H9 (cell line): ENCODE results near the gene DPH3. TPM values are rescaled to one million over a fixed set of nuclear protein-coding genes. Genes with fewer than 3 reads are reported as not detected.

Experiments
- DNase-seq: peaks from one replicate; pipeline ENCODE4 v3.0.0-alpha.2; 2017
- H2AFZ ChIP-seq: one replicate; pipeline ENCODE4 v1.6.1; 2013; ENCODE audit warnings: mild to moderate bottlenecking, low read length, control low read depth, moderate library complexity
- H2AK5ac ChIP-seq: 2 replicates; pipeline ENCODE4 v1.6.1; 2013; ENCODE audit warnings: low read length, control low read depth, mixed read lengths; ENCODE audit not compliant: insufficient read length
- H2BK120ac ChIP-seq: one replicate; pipeline ENCODE4 v1.6.1; 2013; ENCODE audit warnings: low read depth, mild to moderate bottlenecking, low read length, control low read depth, inconsistent platforms; ENCODE audit not compliant: poor library complexity, severe bottlenecking
- H2BK12ac ChIP-seq: 2 replicates; pipeline ENCODE4 v1.6.1; 2013; ENCODE audit warnings: low read length, control low read depth, mixed read lengths, low read depth; ENCODE audit not compliant: insufficient read length
- H2BK15ac ChIP-seq: 2 replicates; pipeline ENCODE4 v1.6.1; 2013; ENCODE audit warnings: low read depth, low read length, control low read depth
- H2BK20ac ChIP-seq: one replicate; pipeline ENCODE4 v1.6.1; 2013; ENCODE audit warnings: low read depth, mild to moderate bottlenecking, low read length, control low read depth, inconsistent platforms; ENCODE audit not compliant: poor library complexity, severe bottlenecking
- H2BK5ac ChIP-seq: 2 replicates; pipeline ENCODE4 v1.6.1; 2013; ENCODE audit warnings: low read length, control low read depth, mixed read lengths; ENCODE audit not compliant: insufficient read length
- H3K14ac ChIP-seq: 2 replicates; pipeline ENCODE4 v1.6.1; 2013; ENCODE audit warnings: low read length, control low read depth; ENCODE audit not compliant: insufficient read depth
- H3K18ac ChIP-seq: 2 replicates; pipeline ENCODE4 v1.6.1; 2013; ENCODE audit warnings: low read depth, mild to moderate bottlenecking, mixed read lengths, low read length, control low read depth; ENCODE audit not compliant: insufficient read length
- H3K23ac ChIP-seq: 2 replicates; pipeline ENCODE4 v1.6.1; 2013; ENCODE audit warnings: low read length, control low read depth, mixed read lengths, low read depth; ENCODE audit not compliant: insufficient read length
- H3K23me2 ChIP-seq: 2 replicates; pipeline ENCODE4 v1.6.1; 2013; ENCODE audit warnings: low read depth, mild to moderate bottlenecking, mixed read lengths, low read length, control low read depth; ENCODE audit not compliant: insufficient read length, poor library complexity, severe bottlenecking
- H3K27ac ChIP-seq: 2 replicates; pipeline ENCODE4 v1.5.1; 2013; ENCODE audit warnings: low read length, control low read depth, mixed read lengths, low read depth; ENCODE audit not compliant: insufficient read length
- H3K27me3 ChIP-seq: 2 replicates; pipeline ENCODE4 v1.6.1; 2013; ENCODE audit warnings: low read length, control low read depth, inconsistent platforms; ENCODE audit not compliant: insufficient read depth
- H3K4ac ChIP-seq: 2 replicates; pipeline ENCODE4 v1.6.1; 2013; ENCODE audit warnings: low read depth, mild to moderate bottlenecking, control low read depth, inconsistent platforms, low read length, moderate library complexity
- H3K4me1 ChIP-seq: 2 replicates; pipeline ENCODE4 v1.6.1; 2013; ENCODE audit warnings: low read length, control low read depth, inconsistent platforms; ENCODE audit not compliant: insufficient read depth
- H3K4me2 ChIP-seq: 2 replicates; pipeline ENCODE4 v1.6.1; 2013; ENCODE audit warnings: low read length, control low read depth, mixed read lengths; ENCODE audit not compliant: insufficient read length, insufficient read depth
- H3K56ac ChIP-seq: 2 replicates; pipeline ENCODE4 v1.6.1; 2013; ENCODE audit warnings: low read depth, mild to moderate bottlenecking, mixed read lengths, low read length, control low read depth; ENCODE audit not compliant: insufficient read length
- H3K79me1 ChIP-seq: 2 replicates; pipeline ENCODE4 v1.6.1; 2013; ENCODE audit warnings: low read depth, mild to moderate bottlenecking, moderate library complexity, low read length, control low read depth, inconsistent platforms; ENCODE audit not compliant: insufficient read depth, poor library complexity, severe bottlenecking
- H3K79me2 ChIP-seq: 2 replicates; pipeline ENCODE4 v1.6.1; 2013; ENCODE audit warnings: low read length, control low read depth, inconsistent platforms; ENCODE audit not compliant: insufficient read depth
- H3K9ac ChIP-seq: 2 replicates; pipeline ENCODE4 v1.6.1; 2013; ENCODE audit warnings: low read length, control low read depth, mixed read lengths; ENCODE audit not compliant: insufficient read length; ENCODE audit errors: extremely low read depth
- H3K9me3 ChIP-seq: one replicate; pipeline ENCODE4 v1.6.1; 2013; ENCODE audit warnings: low read depth, low read length, inconsistent platforms; ENCODE audit not compliant: control insufficient read depth
- H3T11ph ChIP-seq: one replicate; pipeline ENCODE4 v1.6.1; 2013; ENCODE audit warnings: mild to moderate bottlenecking, low read length, control low read depth, inconsistent platforms
- H4K20me1 ChIP-seq: one replicate; pipeline ENCODE4 v1.6.1; 2013; ENCODE audit not compliant: control insufficient read depth, insufficient read length, insufficient read depth
- H4K5ac ChIP-seq: 2 replicates; pipeline ENCODE4 v1.6.1; 2013; ENCODE audit warnings: low read depth, mild to moderate bottlenecking, mixed read lengths, low read length, control low read depth; ENCODE audit not compliant: insufficient read length
- H4K8ac ChIP-seq: replicated peaks from 2 replicates; pipeline ENCODE4 v1.6.1; 2013; ENCODE audit warnings: low read length, control low read depth, mixed read lengths, low read depth; ENCODE audit not compliant: insufficient read length
- H4K91ac ChIP-seq: 2 replicates; pipeline ENCODE4 v1.6.1; 2013; ENCODE audit warnings: low read depth, mild to moderate bottlenecking, moderate library complexity, mixed read lengths, low read length, control low read depth; ENCODE audit not compliant: insufficient read length
- H3K27ac Mint-ChIP-seq, 3 experiments: 2 replicates in 2 of 3; 3 replicates in 1 of 3; pipeline ENCODE4 v1.8.0; 2020 to 2021; ENCODE audit warnings: mixed read lengths in 3 of 3, mild to moderate bottlenecking in 1 of 3, moderate library complexity in 1 of 3
- H3K27me3 Mint-ChIP-seq: 2 replicates; pipeline ENCODE4 v1.8.0; 2021; ENCODE audit warnings: low read depth, mild to moderate bottlenecking, moderate library complexity, mixed read lengths
- H3K36me3 Mint-ChIP-seq, 3 experiments: 2 replicates in 2 of 3; 3 replicates in 1 of 3; pipeline ENCODE4 v1.8.0; 2020 to 2021; ENCODE audit warnings: low read depth in 3 of 3, mixed read lengths in 3 of 3; ENCODE audit not compliant: insufficient read depth in 1 of 3
- H3K4me1 Mint-ChIP-seq, 2 experiments: 2 replicates each; pipeline ENCODE4 v1.8.0; 2020; ENCODE audit warnings: mixed read lengths in 2 of 2
- H3K4me3 Mint-ChIP-seq, 2 experiments: 2 replicates in 1 of 2; 3 replicates in 1 of 2; pipeline ENCODE4 v1.8.0; 2020 to 2021; ENCODE audit warnings: mild to moderate bottlenecking in 2 of 2, mixed read lengths in 2 of 2, moderate library complexity in 1 of 2
- H3K9me3 Mint-ChIP-seq, 2 experiments: 2 replicates in 1 of 2; 3 replicates in 1 of 2; pipeline ENCODE4 v1.8.0; 2020; ENCODE audit warnings: mild to moderate bottlenecking in 2 of 2, mixed read lengths in 2 of 2, moderate library complexity in 1 of 2
- WGBS: extraction: QIAGEN DNeasy Blood & Tissue Kit; methylation state at CpG from one replicate; pipeline ENCODE4 v1.1.7; 2013; ENCODE audit warnings: missing lambda C conversion rate, low lambda C conversion rate, mixed read lengths; ENCODE audit not compliant: insufficient read length; ENCODE audit errors: extremely low coverage; 5-methylcytosine and 5-hydroxymethylcytosine counted together
- total RNA-seq: library from RNA; stranded (reverse); gene quantifications from 2 replicates; pipeline ENCODE4 v1.2.1, GENCODE V29; 2021
- TF ChIP-seq, protein P1 (sequence below): fragments of 200-600 bp; sonication (generic); conservative IDR thresholded peaks from 3 replicates; pipeline ENCODE4 v1.8.0; 2021; ENCODE audit warnings: antibody characterized with exemption, mild to moderate bottlenecking

The DPH3 gene
- total RNA-seq, 1 experiment from 2014 or later, result 36.2 TPM

DNA sequence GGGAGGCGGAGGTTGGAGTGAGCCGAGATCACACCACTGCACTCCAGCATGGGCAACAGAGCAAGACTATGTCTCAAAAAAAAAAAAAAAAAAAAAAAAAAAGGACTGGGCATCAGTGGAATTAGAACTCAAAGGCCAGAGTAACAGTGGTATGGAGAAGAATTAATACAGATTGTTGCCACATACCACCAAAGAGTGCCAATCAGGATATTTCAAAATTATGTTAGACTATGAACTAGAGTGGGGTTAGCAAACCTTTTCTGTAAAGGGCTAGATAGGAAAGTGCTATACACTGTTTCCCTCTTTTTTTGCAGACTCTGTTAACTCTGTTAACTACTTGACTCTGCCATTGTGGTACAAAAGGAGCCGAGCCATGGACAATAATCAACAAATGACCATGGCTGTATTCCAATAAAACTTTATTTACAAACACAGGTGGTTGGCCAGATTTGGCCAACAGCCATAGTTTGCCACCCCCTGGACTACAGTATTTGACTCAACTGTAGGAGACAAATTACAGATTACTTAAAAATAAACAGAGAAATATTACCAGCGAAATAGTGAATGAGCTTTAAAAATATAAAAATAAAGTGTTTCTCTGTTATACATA, 28.6 kb downstream of the DPH3 start:
- H3K14ac ChIP-seq, result no peak overlapping the region
- H3K36me3 Mint-ChIP-seq, result no peaks in the 10 kb centered on the region
- H3K27ac Mint-ChIP-seq, result no peak overlapping the region

More for the DNA sequence above, 28.6 kb downstream of the DPH3 start:
- Histone ChIP-seq H3K23ac (no peak overlapping the region), H3K79me1 (no peaks in the 10 kb centered on the region), H4K8ac (no peak overlapping the region), H4K20me1 (no peaks in the 10 kb centered on the region), H2BK5ac (no peak overlapping the region), H3K4me2 (no peak overlapping the region), H3K9me3 (no peaks in the 10 kb centered on the region), H3K27me3 (no peaks in the 10 kb centered on the region), H3K9ac (no peak overlapping the region), H2BK20ac (no peak overlapping the region), H2BK12ac (no peak overlapping the region), H2BK120ac (no peak overlapping the region), H3K79me2 (0 out of 2 replicates have a peak, but pooled peaks cover 2% of the 10 kb centered on the region), H3K18ac (no peak overlapping the region), H2AFZ (no peak overlapping the region), H4K91ac (no peak overlapping the region), H4K5ac (no peak overlapping the region), H2AK5ac (no peak overlapping the region), H3K4ac (no peak overlapping the region), H3K23me2 (no peaks in the 10 kb centered on the region), H3K27ac (no peak overlapping the region), H3K4me1 (no peaks in the 10 kb centered on the region), H2BK15ac (no peak overlapping the region), H3T11ph (no peak overlapping the region), H3K56ac (no peak overlapping the region)
- WGBS, result no CpG with 5 or more reads among the region's 4 CpGs
- Mint-ChIP-seq H3K9me3 (no peaks in the 10 kb centered on the region; a peak in 1 of 5 replicates), H3K27me3 (peaks cover 6% of the 10 kb centered on the region), H3K4me1 (no peaks in the 10 kb centered on the region), H3K4me3 (no peak overlapping the region)
- DNase-seq, result no peak
- TF ChIP-seq, protein P1, sequence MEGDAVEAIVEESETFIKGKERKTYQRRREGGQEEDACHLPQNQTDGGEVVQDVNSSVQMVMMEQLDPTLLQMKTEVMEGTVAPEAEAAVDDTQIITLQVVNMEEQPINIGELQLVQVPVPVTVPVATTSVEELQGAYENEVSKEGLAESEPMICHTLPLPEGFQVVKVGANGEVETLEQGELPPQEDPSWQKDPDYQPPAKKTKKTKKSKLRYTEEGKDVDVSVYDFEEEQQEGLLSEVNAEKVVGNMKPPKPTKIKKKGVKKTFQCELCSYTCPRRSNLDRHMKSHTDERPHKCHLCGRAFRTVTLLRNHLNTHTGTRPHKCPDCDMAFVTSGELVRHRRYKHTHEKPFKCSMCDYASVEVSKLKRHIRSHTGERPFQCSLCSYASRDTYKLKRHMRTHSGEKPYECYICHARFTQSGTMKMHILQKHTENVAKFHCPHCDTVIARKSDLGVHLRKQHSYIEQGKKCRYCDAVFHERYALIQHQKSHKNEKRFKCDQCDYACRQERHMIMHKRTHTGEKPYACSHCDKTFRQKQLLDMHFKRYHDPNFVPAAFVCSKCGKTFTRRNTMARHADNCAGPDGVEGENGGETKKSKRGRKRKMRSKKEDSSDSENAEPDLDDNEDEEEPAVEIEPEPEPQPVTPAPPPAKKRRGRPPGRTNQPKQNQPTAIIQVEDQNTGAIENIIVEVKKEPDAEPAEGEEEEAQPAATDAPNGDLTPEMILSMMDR, result no peak
